HepG2 (cell line): Measurements from ENCODE around the gene SPC24. TPM values are rescaled to one million over a fixed set of nuclear protein-coding genes. Genes with fewer than 3 reads are reported as not detected.

Experiments
- CEBPG ChIP-seq: IDR thresholded peaks from 2 replicates; pipeline ENCODE4 v1.6.1; 2016
- EED ChIP-seq: sonication (generic); formaldehyde crosslinking; IDR thresholded peaks from 2 replicates; pipeline ENCODE4 v1.5.0; 2020; ENCODE audit warnings: mild to moderate bottlenecking, missing genetic modification reagents
- FOXM1 ChIP-seq: sonication (generic); formaldehyde crosslinking; IDR thresholded peaks from 2 replicates; pipeline ENCODE4 v1.5.0; 2020; ENCODE audit warnings: missing genetic modification reagents
- GABPA ChIP-seq, 2 experiments: IDR thresholded peaks; 2 replicates each; pipeline ENCODE4 v1.6.1; 2011 to 2016; ENCODE audit warnings: low read depth in 2 of 2, low read length in 1 of 2, missing biosample characterization in 1 of 2, missing genetic modification characterization in 1 of 2
- IKZF4 ChIP-seq: sonication (generic); formaldehyde crosslinking; IDR thresholded peaks from 2 replicates; pipeline ENCODE4 v1.5.1; 2020; ENCODE audit warnings: borderline replicate concordance, mild to moderate bottlenecking, low read depth, missing genetic modification reagents; ENCODE audit errors: not compliant biosample characterization
- MEIS1 ChIP-seq: sonication (generic); formaldehyde crosslinking; IDR thresholded peaks from 2 replicates; pipeline ENCODE4 v1.9.0; 2021; ENCODE audit warnings: mild to moderate bottlenecking, missing genetic modification reagents, moderate library complexity, borderline replicate concordance
- MTF1 ChIP-seq: sonication (generic); formaldehyde crosslinking; IDR thresholded peaks from 2 replicates; pipeline ENCODE4 v1.5.0; 2020; ENCODE audit warnings: missing genetic modification reagents
- NCOA2 ChIP-seq: sonication (generic); formaldehyde crosslinking; IDR thresholded peaks from 2 replicates; pipeline ENCODE4 v1.8.0; 2022; ENCODE audit warnings: inconsistent platforms
- PAWR ChIP-seq: sonication (generic); formaldehyde crosslinking; IDR thresholded peaks from 2 replicates; pipeline ENCODE4 v1.4.0; 2020; ENCODE audit warnings: missing genetic modification reagents, mild to moderate bottlenecking, borderline replicate concordance
- PLRG1 ChIP-seq: fragments of 450-650 bp; conservative IDR thresholded peaks from 2 replicates; pipeline ENCODE4 v1.6.1; 2016
- POLR2AphosphoS5 ChIP-seq: IDR thresholded peaks from 2 replicates; pipeline ENCODE4 v1.6.1; 2012; ENCODE audit warnings: low read depth, low read length
- RBAK ChIP-seq: sonication (generic); formaldehyde crosslinking; IDR thresholded peaks from 2 replicates; pipeline ENCODE4 v1.5.1; 2020; ENCODE audit warnings: mild to moderate bottlenecking, missing genetic modification reagents
- TARDBP ChIP-seq: sonication (generic); formaldehyde crosslinking; IDR thresholded peaks from 2 replicates; pipeline ENCODE4 v1.8.0; 2022; ENCODE audit warnings: mild to moderate bottlenecking, missing genetic modification reagents
- USF2 ChIP-seq, 2 experiments: sonication (generic) in 1 of 2; formaldehyde crosslinking in 1 of 2; IDR thresholded peaks; 2 replicates each; pipeline versions ENCODE4 v1.5.1 to v1.6.1; 2011 to 2020; ENCODE audit warnings: borderline replicate concordance in 1 of 2, low read depth in 1 of 2, low read length in 1 of 2, mild to moderate bottlenecking in 1 of 2, missing genetic modification reagents in 1 of 2, moderate library complexity in 1 of 2
- ZMYM3 ChIP-seq: sonication (generic); formaldehyde crosslinking; IDR thresholded peaks from 2 replicates; pipeline ENCODE4 v1.5.1; 2020; ENCODE audit warnings: mild to moderate bottlenecking, missing genetic modification reagents
- ZNF124 ChIP-seq: sonication (generic); formaldehyde crosslinking; IDR thresholded peaks from 2 replicates; pipeline ENCODE4 v1.4.0; 2020; ENCODE audit warnings: missing genetic modification reagents
- ZNF260 ChIP-seq: sonication (generic); formaldehyde crosslinking; IDR thresholded peaks from 2 replicates; pipeline ENCODE4 v1.4.0; 2020; ENCODE audit warnings: missing genetic modification reagents, low read depth, mild to moderate bottlenecking, borderline replicate concordance
- ZNF280B ChIP-seq: sonication (generic); formaldehyde crosslinking; IDR thresholded peaks from 2 replicates; pipeline ENCODE4 v1.5.0; 2020; ENCODE audit warnings: missing genetic modification reagents, mild to moderate bottlenecking, borderline replicate concordance
- ZNF282 ChIP-seq: fragments of 450-650 bp; IDR thresholded peaks from 2 replicates; pipeline ENCODE4 v1.6.1; 2018; ENCODE audit not compliant: partially characterized antibody
- ZNF333 ChIP-seq: sonication (generic); formaldehyde crosslinking; IDR thresholded peaks from 2 replicates; pipeline ENCODE4 v1.4.0; 2020; ENCODE audit warnings: mild to moderate bottlenecking, missing genetic modification reagents, borderline replicate concordance
- ZNF367 ChIP-seq: sonication (generic); formaldehyde crosslinking; IDR thresholded peaks from 2 replicates; pipeline ENCODE4 v1.4.0; 2020; ENCODE audit warnings: missing genetic modification reagents, borderline replicate concordance
- ZNF496 ChIP-seq: sonication (generic); formaldehyde crosslinking; IDR thresholded peaks from 2 replicates; pipeline ENCODE4 v1.8.1; 2023; ENCODE audit warnings: mild to moderate bottlenecking, moderate library complexity, missing genetic modification reagents; ENCODE audit not compliant: insufficient replicate concordance
- ZNF558 ChIP-seq: sonication (generic); formaldehyde crosslinking; IDR thresholded peaks from 2 replicates; pipeline ENCODE4 v1.9.0; 2022; ENCODE audit warnings: mild to moderate bottlenecking, missing genetic modification reagents, borderline replicate concordance
- ZNF589 ChIP-seq: sonication (generic); formaldehyde crosslinking; conservative IDR thresholded peaks from 2 replicates; pipeline ENCODE4 v1.8.0; 2022; ENCODE audit warnings: mild to moderate bottlenecking, moderate library complexity, missing genetic modification reagents
- ZNF776 ChIP-seq: sonication (generic); formaldehyde crosslinking; IDR thresholded peaks from 2 replicates; pipeline ENCODE4 v1.4.0; 2020; ENCODE audit warnings: mild to moderate bottlenecking, missing genetic modification reagents
- ZSCAN31 ChIP-seq: sonication (generic); formaldehyde crosslinking; IDR thresholded peaks from 2 replicates; pipeline ENCODE4 v1.5.0; 2020; ENCODE audit warnings: low read depth, mild to moderate bottlenecking, missing genetic modification reagents
- polyA plus RNA-seq, 8 experiments: library from polyadenylated mRNA; depleted of rRNA in 3 of 8; stranded (reverse) in 7 of 8; unstranded in 1 of 8; fragments of >200 nt; fragmentation: Illumina TruSeq in 4 of 8; extraction: Trizol in 4 of 8; gene quantifications; 2 replicates each; pipeline versions ENCODE4 v1.2.1 to v1.2.3, GENCODE V29; 2011 to 2016; ENCODE audit warnings: low read depth in 4 of 8, missing spikeins in 1 of 8, mixed read lengths in 1 of 8; ENCODE audit not compliant: insufficient read depth in 1 of 8
- total RNA-seq, 5 experiments: library from RNA; depleted of rRNA; stranded (reverse); fragments of >200 nt; fragmentation: Illumina TruSeq; extraction: Trizol; gene quantifications; 2 replicates each; pipeline ENCODE4 v1.2.3, GENCODE V29; 2016; ENCODE audit warnings: low read depth in 1 of 5
- TF ChIP-seq, protein P1 (sequence below): sonication (generic); formaldehyde crosslinking; IDR thresholded peaks from 2 replicates; pipeline ENCODE4 v1.4.0; 2020; ENCODE audit warnings: mild to moderate bottlenecking, missing genetic modification reagents

SPC24 gene
- total and polyA plus RNA-seq, 2 of the 13 experiments (the other 11 are each of a cell fraction or from before 2014, with no cell fraction given) = 10.0 to 46.2 TPM

DNA sequence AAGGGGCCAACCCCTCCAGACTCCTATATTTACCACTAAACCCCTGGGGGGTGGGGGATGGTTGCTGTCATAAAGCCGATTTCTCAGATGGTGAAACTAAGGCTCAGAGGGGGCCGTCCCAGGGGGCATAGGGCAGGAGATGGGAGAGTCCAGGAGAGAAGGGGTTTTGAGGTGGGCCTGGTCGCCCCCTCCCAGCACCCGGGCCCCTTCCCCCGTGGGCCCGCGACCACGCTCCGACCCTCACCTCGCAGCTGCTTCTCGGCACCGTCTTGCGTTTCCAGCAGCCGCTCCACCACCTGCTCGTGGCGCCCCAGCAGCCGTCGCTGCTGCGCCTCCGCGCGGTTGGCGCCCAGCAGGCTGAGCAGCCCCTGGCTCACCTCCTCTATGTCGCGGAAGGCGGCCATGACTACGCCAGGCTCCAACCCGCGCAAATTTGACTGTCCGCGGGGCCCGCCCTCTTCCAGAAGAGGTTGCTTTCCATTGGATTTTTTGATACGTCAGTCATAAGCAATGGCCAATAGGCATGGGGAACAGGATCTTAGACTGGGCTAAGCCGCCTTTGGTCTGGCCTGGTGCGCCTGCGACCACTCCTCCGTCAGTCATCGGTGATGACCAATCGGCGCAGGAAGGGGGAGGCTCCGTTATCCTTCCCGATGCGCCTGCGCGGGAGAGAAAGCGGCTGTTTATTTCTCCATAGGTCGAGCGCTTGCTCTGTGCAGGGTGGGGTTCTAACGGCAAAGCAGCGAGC lies at the start of gene SPC24 (continued):
- TF ChIP-seq IKZF4 (CRISPR knock-in tag) (peak; percentile 4), GABPA (IDR thresholded peaks at IDR 0.05; ENCODE audit: low read depth, low read length) (no peak), GABPA (CRISPR knock-in tag; IDR thresholded peaks at IDR 0.05; ENCODE audit: low read depth) (peak; percentile 30; the same call in 1 of the 2 replicates), ZNF124 (no peak), ZNF496 (no peak), ZNF282 (no peak), USF2 (IDR thresholded peaks at IDR 0.05; ENCODE audit: low read depth, low read length) (no peak), USF2 (CRISPR knock-in tag; IDR thresholded peaks at IDR 0.05; ENCODE audit: borderline replicate concordance) (no peak), MEIS1 (no peak; the same call in 1 of the 2 replicates), ZMYM3 (no peak; the same call in 1 of the 2 replicates), RBAK (CRISPR knock-in tag) (no peak), MTF1 (CRISPR knock-in tag) (no peak), EED (CRISPR knock-in tag) (no peak), ZNF558 (no peak), ZNF589 (CRISPR knock-in tag) (no peak), NCOA2 (no peak), ZNF280B (CRISPR knock-in tag) (no peak), ZNF776 (CRISPR knock-in tag) (0 out of 2 replicates have a peak, but pooled peaks have one; percentile 45), ZNF367 (CRISPR knock-in tag) (0 out of 2 replicates have a peak, but pooled peaks have one; percentile 27), PAWR (CRISPR knock-in tag) (no peak), FOXM1 (CRISPR knock-in tag) (no peak), ZNF333 (CRISPR knock-in tag) (0 out of 2 replicates have a peak, but pooled peaks have one; percentile 38), TARDBP (CRISPR knock-in tag) (no peak), ZSCAN31 (CRISPR knock-in tag) (peak; percentile 46; the same call in 1 of the 2 replicates), PLRG1 (no peak), ZNF260 (CRISPR knock-in tag) (no peak), POLR2AphosphoS5 (peak; percentile 84), CEBPG (CRISPR knock-in tag) (0 out of 2 replicates have a peak, but pooled peaks have one; percentile 6)
- TF ChIP-seq, protein P1, sequence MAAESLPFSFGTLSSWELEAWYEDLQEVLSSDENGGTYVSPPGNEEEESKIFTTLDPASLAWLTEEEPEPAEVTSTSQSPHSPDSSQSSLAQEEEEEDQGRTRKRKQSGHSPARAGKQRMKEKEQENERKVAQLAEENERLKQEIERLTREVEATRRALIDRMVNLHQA (CRISPR knock-in tag) = no peak
